ENCODE data around the gene RAB3IL1.

RAB3IL1 gene

DNA sequence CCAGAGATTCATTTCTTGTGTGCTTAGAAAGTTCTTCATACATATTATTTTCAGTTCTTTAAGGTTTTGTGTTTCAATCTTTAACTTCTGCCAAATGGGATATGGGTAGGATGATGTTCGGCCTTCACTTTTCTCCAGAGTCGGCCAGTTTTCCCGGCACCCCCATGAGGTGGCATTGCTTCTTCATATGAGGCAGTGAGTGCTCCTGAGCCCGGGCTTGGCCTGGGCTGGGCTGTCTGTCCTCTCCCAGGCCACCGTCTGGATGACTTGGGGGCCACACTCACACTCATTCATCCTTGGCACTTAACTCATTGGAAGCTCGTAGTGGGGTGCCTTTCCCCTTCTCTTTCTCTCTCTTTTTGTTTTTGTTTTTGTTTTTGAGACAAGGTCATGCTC, 65.5 kb downstream of the RAB3IL1 start:
- H3K4me3 ChIP-seq (replicated peaks; ENCODE audit: low read depth, low read length) = no peak overlapping the region
- DNase-seq (ENCODE audit: low read depth) = no peak
- TF ChIP-seq, protein P1, sequence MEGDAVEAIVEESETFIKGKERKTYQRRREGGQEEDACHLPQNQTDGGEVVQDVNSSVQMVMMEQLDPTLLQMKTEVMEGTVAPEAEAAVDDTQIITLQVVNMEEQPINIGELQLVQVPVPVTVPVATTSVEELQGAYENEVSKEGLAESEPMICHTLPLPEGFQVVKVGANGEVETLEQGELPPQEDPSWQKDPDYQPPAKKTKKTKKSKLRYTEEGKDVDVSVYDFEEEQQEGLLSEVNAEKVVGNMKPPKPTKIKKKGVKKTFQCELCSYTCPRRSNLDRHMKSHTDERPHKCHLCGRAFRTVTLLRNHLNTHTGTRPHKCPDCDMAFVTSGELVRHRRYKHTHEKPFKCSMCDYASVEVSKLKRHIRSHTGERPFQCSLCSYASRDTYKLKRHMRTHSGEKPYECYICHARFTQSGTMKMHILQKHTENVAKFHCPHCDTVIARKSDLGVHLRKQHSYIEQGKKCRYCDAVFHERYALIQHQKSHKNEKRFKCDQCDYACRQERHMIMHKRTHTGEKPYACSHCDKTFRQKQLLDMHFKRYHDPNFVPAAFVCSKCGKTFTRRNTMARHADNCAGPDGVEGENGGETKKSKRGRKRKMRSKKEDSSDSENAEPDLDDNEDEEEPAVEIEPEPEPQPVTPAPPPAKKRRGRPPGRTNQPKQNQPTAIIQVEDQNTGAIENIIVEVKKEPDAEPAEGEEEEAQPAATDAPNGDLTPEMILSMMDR (IDR thresholded peaks at IDR 0.05; ENCODE audit: low read length, missing control alignments) = no peak

GRCh38 chr11:61851113-61851899, 66.1 kb downstream of the RAB3IL1 start:
- H3K4me3 ChIP-seq (replicated peaks; ENCODE audit: low read depth, low read length) = no peak overlapping the region
- no peak for DNase-seq (ENCODE audit: low read depth)
- TF ChIP-seq, protein P1 (IDR thresholded peaks at IDR 0.05; ENCODE audit: low read length, missing control alignments) = no peak

DNA sequence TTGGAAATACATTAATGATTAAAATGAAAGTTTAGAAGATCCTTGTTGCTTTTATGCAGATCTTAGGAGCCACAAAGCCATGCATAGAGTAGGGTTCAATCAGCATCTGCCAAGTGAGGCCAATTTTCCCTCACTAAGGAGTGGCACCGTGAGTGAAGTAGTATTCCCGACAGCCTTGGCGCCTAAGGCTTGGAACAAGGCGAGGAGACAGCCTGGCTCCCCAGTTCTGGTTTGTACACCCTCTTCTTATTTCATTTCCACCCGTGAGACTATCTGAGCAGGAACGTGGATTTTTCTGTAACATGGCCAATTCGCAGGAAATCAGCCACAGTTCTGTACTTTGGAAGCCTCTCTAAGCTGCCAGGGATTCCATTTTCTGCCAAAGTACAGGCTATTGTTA, 66.7 kb downstream of the RAB3IL1 start:
- no peak for DNase-seq (ENCODE audit: low read depth)
- TF ChIP-seq, protein P1 (IDR thresholded peaks at IDR 0.05; ENCODE audit: low read length, missing control alignments) = no peak
- H3K4me3 ChIP-seq (replicated peaks; ENCODE audit: low read depth, low read length) = no peak overlapping the region

DNA sequence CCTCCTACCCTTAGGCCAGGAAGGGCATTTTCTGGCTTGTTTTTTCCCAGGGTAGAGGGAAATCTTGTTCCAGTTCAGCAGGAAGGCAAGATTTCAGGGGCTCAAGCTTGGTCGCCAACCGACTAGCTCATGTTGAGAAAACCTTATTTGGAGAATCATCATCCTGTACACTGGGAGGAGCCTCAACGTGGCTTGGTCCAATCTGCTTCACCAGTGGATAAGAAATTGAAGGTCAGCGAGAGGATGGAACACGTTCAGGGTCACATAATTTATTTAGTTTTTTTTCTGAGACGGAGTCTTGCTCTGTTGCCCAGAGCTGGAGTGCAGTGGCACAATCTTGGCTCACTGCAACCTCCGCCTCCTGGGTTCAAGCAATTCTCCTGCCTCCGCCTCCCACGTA, 68.7 kb downstream of the RAB3IL1 start:
- no peak for DNase-seq (ENCODE audit: low read depth)
- TF ChIP-seq, protein P1 (IDR thresholded peaks at IDR 0.05; ENCODE audit: low read length, missing control alignments) = no peak

DNA sequence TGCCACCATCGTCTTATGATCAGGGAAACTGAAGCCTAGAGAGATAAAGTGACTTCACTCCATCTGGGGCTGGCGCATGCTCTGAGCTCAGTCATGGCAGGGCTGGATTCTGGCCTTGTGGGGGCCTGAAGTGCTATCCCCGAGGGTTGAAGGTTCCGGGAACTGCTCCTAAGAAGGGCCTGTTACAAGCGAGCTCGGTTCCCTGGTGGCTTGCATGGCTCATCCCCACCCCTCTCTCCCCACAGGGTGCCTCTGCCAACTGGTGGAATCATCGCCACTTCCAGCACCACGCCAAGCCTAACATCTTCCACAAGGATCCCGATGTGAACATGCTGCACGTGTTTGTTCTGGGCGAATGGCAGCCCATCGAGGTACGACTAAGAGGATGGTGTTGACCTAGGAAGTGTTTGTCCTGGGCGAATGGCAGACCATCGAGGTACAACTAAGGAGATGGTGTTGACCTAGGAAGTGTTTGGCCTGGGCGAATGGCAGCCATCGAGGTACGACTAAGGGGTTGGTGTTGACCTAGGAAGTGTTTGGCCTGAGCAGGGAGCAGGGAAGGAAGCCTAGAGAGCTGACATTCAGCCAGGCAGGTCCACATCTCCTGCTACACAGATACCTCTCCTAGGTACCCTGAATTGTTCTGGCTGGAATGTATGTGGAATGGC, 69.3 kb downstream of the RAB3IL1 start:
- TF ChIP-seq, protein P1 (IDR thresholded peaks at IDR 0.05; ENCODE audit: low read length, missing control alignments) = no peak
- no peak for DNase-seq (ENCODE audit: low read depth)
- no peak overlapping the region for H3K4me3 ChIP-seq (replicated peaks; ENCODE audit: low read depth, low read length)

More for the DNA sequence above, 68.7 kb downstream of the RAB3IL1 start:
- H3K4me3 ChIP-seq (replicated peaks; ENCODE audit: low read depth, low read length) = no peak overlapping the region

Measured in fibroblast of pulmonary artery (primary cell).